PC-3 (cell line): ENCODE results near the gene C17orf58. TPM values are rescaled to one million over a fixed set of nuclear protein-coding genes. Genes with fewer than 3 reads are reported as not detected.
"Not testable (repeated sequence)": the region's sequence is repeated elsewhere in the genome, so short reads cannot be mapped to it uniquely, and the experiment has no call there.

Experiments used
- ATAC-seq: fragments of 200-7000 bp; cut with Tn5 transposase; 2 replicates; pipeline ENCODE4 v1.9.1; 2020; ENCODE audit warnings: mild to moderate bottlenecking, moderate library complexity
- BruUV-seq: library from RNA; stranded (reverse); fragments of 400-500 nt; replicated peaks from 2 replicates; lab custom pipeline; 2021; lab: Mats Ljungman, UMichigan
- CTCF ChIA-PET: fragments of 300-600 bp; sonication (Branson Sonifier 250); formaldehyde crosslinking; loops from one replicate; lab custom pipeline; 2022; ENCODE audit warnings: antibody characterized with exemption; lab: Charles Lee
- POLR2A ChIA-PET: fragments of 300-600 bp; sonication (Branson Sonifier 250); formaldehyde crosslinking; loops from one replicate; lab custom pipeline; 2022; ENCODE audit warnings: antibody characterized with exemption; ENCODE audit not compliant: unreplicated experiment; lab: Charles Lee
- DNase-seq: peaks from one replicate; pipeline ENCODE4 v3.0.0-alpha.2; 2015
- H2AFZ ChIP-seq: fragments of 300-600 bp; sonication (generic); 2 replicates; pipeline ENCODE4 v1.6.0; 2016; ENCODE audit warnings: antibody characterized with exemption, low read length
- H3F3A ChIP-seq: fragments of 300-600 bp; sonication (generic); one replicate; pipeline ENCODE4 v1.6.0; 2017; ENCODE audit warnings: antibody characterized with exemption, low read length, control low read depth, mild to moderate bottlenecking; ENCODE audit not compliant: unreplicated experiment
- H3K27ac ChIP-seq: fragments of 300-600 bp; sonication (generic); 2 replicates; pipeline ENCODE4 v1.5.1; 2016; ENCODE audit warnings: mild to moderate bottlenecking, low read length
- H3K27me3 ChIP-seq: fragments of 300-600 bp; sonication (generic); 2 replicates; pipeline ENCODE4 v1.6.1; 2016; ENCODE audit warnings: low read length, mixed read lengths
- H3K36me3 ChIP-seq: fragments of 300-600 bp; sonication (generic); 2 replicates; pipeline ENCODE4 v1.6.1; 2016; ENCODE audit warnings: low read depth, mixed run types, low read length, mixed read lengths
- H3K4me1 ChIP-seq: fragments of 300-600 bp; sonication (generic); 2 replicates; pipeline ENCODE4 v1.5.1; 2016; ENCODE audit warnings: low read length; ENCODE audit not compliant: insufficient read depth
- H3K4me2 ChIP-seq: fragments of 300-600 bp; sonication (generic); 2 replicates; pipeline ENCODE4 v1.6.0; 2016; ENCODE audit warnings: low read length
- H3K4me3 ChIP-seq: fragments of 300-600 bp; sonication (generic); 2 replicates; pipeline ENCODE4 v1.5.1; 2016; ENCODE audit warnings: mild to moderate bottlenecking, low read length, mixed read lengths
- H3K79me2 ChIP-seq: fragments of 300-600 bp; sonication (generic); 2 replicates; pipeline ENCODE4 v1.6.1; 2017; ENCODE audit warnings: low read length, mixed read lengths
- H3K9ac ChIP-seq: fragments of 300-600 bp; sonication (generic); 2 replicates; pipeline ENCODE4 v1.6.0; 2016; ENCODE audit warnings: mild to moderate bottlenecking, low read length
- H3K9me2 ChIP-seq: fragments of 300-600 bp; sonication (generic); replicated peaks from 2 replicates; pipeline ENCODE4 v1.6.1; 2016; ENCODE audit warnings: mixed run types, low read length, mixed read lengths
- H3K9me3 ChIP-seq: fragments of 300-600 bp; sonication (generic); 2 replicates; pipeline ENCODE4 v1.6.1; 2016; ENCODE audit warnings: low read length, mixed read lengths
- H4K20me1 ChIP-seq: fragments of 300-600 bp; sonication (generic); 2 replicates; pipeline ENCODE4 v1.6.1; 2016; ENCODE audit warnings: low read length, mixed read lengths
- CTCF ChIP-seq: fragments of 300-600 bp; sonication (generic); conservative IDR thresholded peaks from 2 replicates; pipeline ENCODE4 v1.5.1; 2017; ENCODE audit warnings: antibody characterized with exemption, low read depth, mild to moderate bottlenecking, low read length
- EZH2 ChIP-seq: fragments of 300-600 bp; sonication (generic); IDR thresholded peaks from one replicate; pipeline ENCODE4 v1.6.1; 2017; ENCODE audit warnings: antibody characterized with exemption, mild to moderate bottlenecking, low read length; ENCODE audit not compliant: unreplicated experiment
- EZH2phosphoT487 ChIP-seq: fragments of 300-600 bp; sonication (generic); IDR thresholded peaks from 2 replicates; pipeline ENCODE4 v1.6.1; 2018; ENCODE audit warnings: mild to moderate bottlenecking, antibody characterized with exemption, low read length, borderline replicate concordance
- intact Hi-C: fragments of 100-400 bp; cut with micrococcal nuclease; formaldehyde crosslinking; loops from 2 replicates; pipeline ENCODE4 v1.9.0; 2023
- total RNA-seq: library from RNA; depleted of rRNA; stranded (reverse); fragments of >200 nt; gene quantifications from 2 replicates; pipeline ENCODE4 v1.2.3, GENCODE V29; 2014

C17orf58 gene
- total RNA-seq, 1 experiment from 2014 or later = 25.3 TPM

DNA sequence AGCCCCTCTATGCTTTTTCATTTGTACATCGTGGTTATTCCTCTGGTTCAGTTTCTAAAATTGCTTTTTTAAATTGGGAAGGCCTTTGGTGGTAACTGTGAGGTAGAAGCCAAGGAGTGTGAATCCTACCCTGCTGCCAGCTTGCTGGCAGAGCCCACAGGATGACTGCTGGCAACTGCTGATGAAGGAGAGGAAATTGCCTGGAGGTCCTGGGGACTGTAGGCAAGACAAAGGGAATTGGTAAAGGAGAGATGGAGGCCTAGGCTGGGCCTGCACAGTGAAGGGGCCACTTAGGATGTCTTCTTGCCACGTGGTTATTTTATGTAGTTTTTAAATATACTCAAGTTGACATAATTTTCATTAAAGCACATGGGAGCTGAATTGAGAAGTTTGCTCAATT, 15.8 kb downstream of the C17orf58 start:
- Histone ChIP-seq H3F3A (no peaks in the 10 kb centered on the region), H3K4me3 (no peak overlapping the region), H4K20me1 (no peaks in the 10 kb centered on the region), H3K9me3 (no peaks in the 10 kb centered on the region), H3K27me3 (no peaks in the 10 kb centered on the region), H3K4me2 (no peak overlapping the region), H3K79me2 (no peaks in the 10 kb centered on the region), H3K27ac (no peak overlapping the region), H3K9ac (no peak overlapping the region), H3K9me2 (no peaks in the 10 kb centered on the region), H3K36me3 (peaks cover 4% of the 10 kb centered on the region), H3K4me1 (peaks cover 3% of the 10 kb centered on the region; the same call in 1 of the 2 replicates), H2AFZ (no peak overlapping the region)
- DNase-seq = no peak
- no peak for ATAC-seq
- no TSS peak for BruUV-seq
- intact Hi-C loops = no loop called here
- ChIA-PET CTCF (no interaction called here), POLR2A (no interaction called here)
- no peak for TF ChIP-seq EZH2phosphoT487

DNA sequence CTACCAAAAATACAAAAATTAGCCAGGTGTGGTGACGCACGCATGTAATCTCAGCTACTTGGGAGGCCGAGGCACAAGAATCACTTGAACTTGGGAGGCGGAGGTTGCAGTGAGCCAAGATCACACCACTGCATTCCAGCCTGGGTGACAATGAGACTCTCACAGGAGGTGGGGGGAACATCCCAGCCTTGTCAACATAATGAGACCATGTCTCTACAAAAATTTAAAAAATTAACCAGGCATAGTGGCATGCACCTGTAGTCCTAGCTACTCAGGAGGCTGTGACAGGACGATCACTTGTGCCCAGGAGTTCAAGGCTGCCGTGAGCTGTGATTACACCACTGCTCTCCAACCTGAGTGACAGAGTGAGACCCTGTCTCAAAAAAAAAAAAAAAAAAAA, 20.0 kb downstream of the C17orf58 start:
- POLR2A ChIA-PET = interaction anchor here (0.6 kb wide), 1 partner anchor 33 kb away, joined by 4 read pairs; no protein-coding TSS in a partner anchor

DNA sequence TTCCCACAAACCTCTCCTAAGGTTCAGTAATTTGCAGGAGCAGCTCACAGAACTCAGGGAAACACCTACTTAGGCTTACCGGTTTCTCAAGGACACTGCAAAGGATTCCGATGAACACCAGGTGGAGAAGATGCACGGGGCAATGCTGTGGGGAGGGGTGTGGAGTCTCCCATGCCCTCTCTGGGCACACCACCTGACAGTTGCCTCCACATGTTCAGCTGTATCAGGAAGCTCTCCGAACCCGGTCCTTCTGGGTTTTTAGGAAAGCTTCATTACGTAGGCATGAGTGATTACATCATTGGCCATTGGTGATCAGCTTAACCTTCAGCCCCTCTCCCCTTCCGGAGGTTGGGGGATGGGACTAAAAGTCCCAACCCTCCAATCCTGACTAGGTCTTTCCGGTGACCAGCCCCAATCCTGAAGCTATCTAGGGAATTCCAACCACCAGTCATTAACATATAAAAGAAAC, 21.6 kb downstream of the C17orf58 start:
- ATAC-seq (no peak), DNase-seq (no peak)
- no peak overlapping the region for H3K9ac ChIP-seq
- peaks cover 11% of the 10 kb centered on the region for H3K36me3 ChIP-seq
- H2AFZ ChIP-seq = no peak overlapping the region
- peaks cover 3% of the 10 kb centered on the region; the same call in 1 of the 2 replicates for H3K4me1 ChIP-seq
- no peak overlapping the region for H3K4me2 ChIP-seq
- ChIA-PET POLR2A (no interaction called here), CTCF (no interaction called here)
- H3K79me2 ChIP-seq = no peaks in the 10 kb centered on the region
- no peaks in the 10 kb centered on the region for H4K20me1 ChIP-seq
- H3K27me3 ChIP-seq = no peaks in the 10 kb centered on the region
- no peaks in the 10 kb centered on the region for H3F3A ChIP-seq
- no peak overlapping the region for H3K4me3 ChIP-seq
- no TSS peak for BruUV-seq
- H3K9me2 ChIP-seq = no peaks in the 10 kb centered on the region
- TF ChIP-seq EZH2 (no peak), EZH2phosphoT487 (no peak), CTCF (no peak)
- no peaks in the 10 kb centered on the region for H3K9me3 ChIP-seq
- intact Hi-C loops = no loop called here
- no peak overlapping the region for H3K27ac ChIP-seq

More for the DNA sequence above, 20.0 kb downstream of the C17orf58 start:
- H2AFZ ChIP-seq, H3K27me3 ChIP-seq, H3K4me3 ChIP-seq, H3K9me3 ChIP-seq, H3K27ac ChIP-seq, BruUV-seq, H3K9ac ChIP-seq, H3F3A ChIP-seq, DNase-seq, H3K9me2 ChIP-seq, H4K20me1 ChIP-seq, ATAC-seq, intact Hi-C loops, H3K79me2 ChIP-seq, H3K4me2 ChIP-seq, H3K4me1 ChIP-seq: not testable (repeated sequence)
- CTCF ChIA-PET = interaction anchor here (0.6 kb wide), 1 partner anchor 173 kb away, joined by 3 read pairs; no protein-coding TSS in a partner anchor
- H3K36me3 ChIP-seq = peaks cover 11% of the 10 kb centered on the region

DNA sequence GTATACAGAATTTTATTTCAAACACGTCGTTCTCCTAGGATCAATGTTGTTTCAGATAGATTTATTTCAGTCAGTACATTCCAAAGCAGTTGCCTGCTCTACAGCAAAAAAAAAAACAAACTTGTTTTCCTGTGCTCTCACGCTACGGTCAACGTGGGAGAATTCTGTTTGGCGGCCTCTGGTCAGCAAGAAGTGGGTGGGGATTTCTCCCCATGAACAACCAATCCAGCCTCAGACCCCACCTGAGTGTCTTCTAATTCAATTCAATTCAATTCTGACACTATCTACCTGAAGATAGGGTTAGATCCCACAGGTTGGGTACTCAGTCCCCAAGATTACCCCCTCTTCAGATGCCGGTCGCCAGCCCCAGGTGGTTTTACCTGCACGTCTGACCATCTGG, 22.1 kb downstream of the C17orf58 start:
- H2AFZ ChIP-seq = no peak overlapping the region
- intact Hi-C loops = no loop called here
- H3K4me3 ChIP-seq = no peak overlapping the region
- no peak overlapping the region for H3K27ac ChIP-seq
- ATAC-seq = no peak
- DNase-seq = no peak
- no peaks in the 10 kb centered on the region for H4K20me1 ChIP-seq
- no peaks in the 10 kb centered on the region for H3K9me3 ChIP-seq
- H3F3A ChIP-seq = no peaks in the 10 kb centered on the region
- CTCF ChIA-PET = no interaction called here
- H3K9ac ChIP-seq = no peak overlapping the region
- no peak overlapping the region for H3K4me2 ChIP-seq
- TF ChIP-seq EZH2 (no peak), CTCF (no peak), EZH2phosphoT487 (no peak)
- POLR2A ChIA-PET = no interaction called here
- H3K27me3 ChIP-seq = no peaks in the 10 kb centered on the region
- peaks cover 3% of the 10 kb centered on the region; the same call in 1 of the 2 replicates for H3K4me1 ChIP-seq
- H3K9me2 ChIP-seq = no peaks in the 10 kb centered on the region
- H3K36me3 ChIP-seq = peaks cover 11% of the 10 kb centered on the region
- no TSS peak for BruUV-seq
- no peaks in the 10 kb centered on the region for H3K79me2 ChIP-seq
